Measurements from ENCODE around the gene BATF. TPM values are rescaled to one million over a fixed set of nuclear protein-coding genes. Genes with fewer than 3 reads are reported as not detected.

BATF gene
- total RNA-seq, 1 experiment from 2014 or later = 0.69 TPM

GRCh38 chr14:75489480-75489837 is 32.8 kb upstream of the BATF start:
- RAD21 ChIA-PET (ENCODE audit: low non-redundant PET in 1 of 2, low total read pairs in 2 of 2, uncharacterized antibody in 2 of 2, unreplicated experiment in 2 of 2) = interaction anchor here (0.5 to 1.5 kb wide), 5 partner anchors 71 to 1156 kb away, joined by 3 to 6 read pairs (median 3); no protein-coding TSS in a partner anchor
- Histone ChIP-seq H3K4me1 (ENCODE audit: control insufficient read depth in 1 of 2, insufficient read depth in 2 of 2, low read length in 2 of 2) (peaks cover 0 to 3% of the 10 kb centered on the region in 2 experiments; a peak in 1 of 4 replicates), H3K79me2 (ENCODE audit: insufficient read depth, low read length) (no peaks in the 10 kb centered on the region), H3K4me2 (ENCODE audit: low read length) (no peak overlapping the region), H3K4me3 (replicated peaks in 1 of 2; ENCODE audit: low read depth in 1 of 2, low read length in 2 of 2) (no peak overlapping the region), H3K9me2 (ENCODE audit: insufficient read depth) (no peaks in the 10 kb centered on the region), H3K9ac (ENCODE audit: low read length) (no peak overlapping the region), H4K20me1 (ENCODE audit: insufficient read depth) (no peaks in the 10 kb centered on the region), H2AFZ (ENCODE audit: low read depth, low read length, poor library complexity, severe bottlenecking) (no peak overlapping the region), H3K27ac (ENCODE audit: low read depth, low read length) (no peak overlapping the region), H3K36me3 (ENCODE audit: control insufficient read depth in 1 of 2, insufficient read depth in 2 of 2, low read length in 2 of 2) (no peaks in the 10 kb centered on the region), H3K27me3 (ENCODE audit: insufficient read depth, low read length) (no peaks in the 10 kb centered on the region), H3K9me3 (ENCODE audit: control insufficient read depth in 1 of 2, insufficient read depth in 1 of 2, low read depth in 1 of 2, low read length in 2 of 2) (no peaks in the 10 kb centered on the region)
- TF ChIP-seq CEBPB (IDR thresholded peaks at IDR 0.05; ENCODE audit: low read depth) (no peak), ELF1 (IDR thresholded peaks at IDR 0.05; ENCODE audit: borderline replicate concordance, low read depth) (no peak), MAX (IDR thresholded peaks at IDR 0.05) (no peak), REST (IDR thresholded peaks at IDR 0.05; ENCODE audit: low read depth) (no peak), SP1 (IDR thresholded peaks at IDR 0.05; ENCODE audit: low read depth) (no peak), ZBTB33 (IDR thresholded peaks at IDR 0.05; ENCODE audit: extremely low read depth, insufficient replicate concordance, low read length) (no peak), EGR1 (IDR thresholded peaks at IDR 0.05; ENCODE audit: low read depth) (no peak), YY1 (IDR thresholded peaks at IDR 0.05; ENCODE audit: extremely low read depth, insufficient replicate concordance, low read depth, low read length) (no peak), CTCF (IDR thresholded peaks at IDR 0.05 in 2 of 3, conservative IDR thresholded peaks at IDR 0.05 in 1 of 3; ENCODE audit: borderline replicate concordance in 1 of 3, insufficient read depth in 1 of 3, low read depth in 2 of 3, low read length in 2 of 3) (no peak), RAD21 (IDR thresholded peaks at IDR 0.05; ENCODE audit: low read depth) (no peak), TCF7L2 (IDR thresholded peaks at IDR 0.05; ENCODE audit: borderline replicate concordance, extremely low read depth, insufficient read depth, insufficient read length) (no peak), SIN3A (IDR thresholded peaks at IDR 0.05; ENCODE audit: low read depth) (no peak), POLR2A (IDR thresholded peaks at IDR 0.05; ENCODE audit: borderline replicate concordance, extremely low read depth, insufficient read depth, insufficient read length) (no peak), ZFX (IDR thresholded peaks at IDR 0.05) (no peak), ZNF274 (IDR thresholded peaks at IDR 0.05; ENCODE audit: low read depth, low read length) (no peak), JUND (IDR thresholded peaks at IDR 0.05) (no peak), ATF3 (IDR thresholded peaks at IDR 0.05) (no peak), EZH2 (IDR thresholded peaks at IDR 0.05) (no peak), POLR2AphosphoS5 (IDR thresholded peaks at IDR 0.05; ENCODE audit: low read depth, low read length) (no peak), EZH2phosphoT487 (IDR thresholded peaks at IDR 0.05; ENCODE audit: borderline replicate concordance) (no peak)
- CTCF ChIA-PET = interaction anchor here (0.6 to 3.6 kb wide), 14 partner anchors 9 to 426 kb away, joined by 3 to 45 read pairs (median 3); partner anchors contain the start of genes ACYP1 and ERG28
- DNase-seq (ENCODE audit: low read depth, low spot score) = no peak
- POLR2A ChIA-PET = interaction anchor here (0.6 to 0.9 kb wide), 2 partner anchors 183 to 1632 kb away, joined by 3 to 4 read pairs; no protein-coding TSS in a partner anchor
- BruUV-seq (replicated peaks) = no TSS peak
- intact Hi-C loops (cut with micrococcal nuclease) = no loop called here
- no peak for ATAC-seq
